SK-N-SH (cell line): Measurements from ENCODE around the gene GAS7.
A peak's percentile ranks its signal among the peaks of the same experiment; 100 is the strongest.

ENCODE experiments used
- CTCF ChIP-seq: fragments of 200-600 bp; sonication (generic); IDR thresholded peaks from 2 replicates; pipeline ENCODE4 v1.6.1; 2017; ENCODE audit warnings: antibody characterized with exemption, mild to moderate bottlenecking, moderate library complexity
- EP300 ChIP-seq, 2 experiments: IDR thresholded peaks; 2 replicates each; pipeline versions ENCODE4 v1.4.0 to v1.6.1; 2012; ENCODE audit warnings: borderline replicate concordance in 1 of 2, low read depth in 1 of 2, low read length in 1 of 2
- FOXM1 ChIP-seq: IDR thresholded peaks from 2 replicates; pipeline ENCODE4 v1.4.0; 2012; ENCODE audit warnings: low read depth, mild to moderate bottlenecking
- IRF3 ChIP-seq: fragments of 150-350 bp; IDR thresholded peaks from 2 replicates; pipeline ENCODE4 v1.6.1; 2016; ENCODE audit warnings: mild to moderate bottlenecking, low read depth, low read length
- POLR2AphosphoS5 ChIP-seq: IDR thresholded peaks from 2 replicates; pipeline ENCODE4 v1.6.1; 2012; ENCODE audit warnings: low read depth, low read length
- RAD21 ChIP-seq: IDR thresholded peaks from 2 replicates; pipeline ENCODE4 v1.6.1; 2012; ENCODE audit warnings: mild to moderate bottlenecking, low read length
- RCOR1 ChIP-seq: fragments of 150-350 bp; IDR thresholded peaks from 2 replicates; pipeline ENCODE4 v1.6.1; 2017; ENCODE audit warnings: antibody characterized with exemption, low read length
- TF ChIP-seq, protein P1 (sequence below): IDR thresholded peaks from 2 replicates; pipeline ENCODE4; 2012

DNA sequence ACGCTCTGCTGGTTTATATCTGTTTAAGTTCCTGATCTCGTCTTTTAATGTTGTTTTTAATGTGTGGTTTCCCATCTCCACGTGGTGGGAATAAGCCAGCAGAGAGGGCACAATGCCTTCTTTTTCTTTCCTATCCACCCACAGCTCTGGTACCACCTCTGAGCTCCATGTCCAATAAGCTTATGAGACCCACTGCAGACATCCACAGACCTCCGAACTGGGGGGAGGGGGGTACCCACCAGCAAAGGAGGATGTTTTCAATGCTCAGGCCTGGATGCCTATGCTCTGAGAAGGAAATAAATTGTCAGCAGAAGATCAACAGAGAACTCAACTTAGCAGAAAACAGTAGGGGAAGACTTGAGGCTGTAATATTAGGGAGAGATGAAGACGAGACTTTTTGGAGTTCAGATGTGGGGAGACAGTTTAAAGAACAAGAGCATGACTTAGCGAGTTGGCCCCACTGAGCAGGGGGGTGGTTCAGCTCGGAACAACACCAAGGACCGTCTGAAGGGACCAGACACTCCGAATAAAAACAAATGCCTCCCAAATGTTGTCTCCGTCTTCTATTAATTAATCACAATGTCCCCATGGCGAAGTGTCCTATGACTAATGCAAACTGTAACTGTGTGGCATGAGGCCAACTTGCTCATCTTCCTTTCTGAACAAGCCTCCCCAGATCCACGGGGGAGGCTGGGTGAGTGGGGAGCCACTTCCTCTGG lies 62.7 kb downstream of the GAS7 start:
- TF ChIP-seq IRF3 (no peak), EP300 (IDR thresholded peaks at IDR 0.05; ENCODE audit: borderline replicate concordance in 1 of 2, low read depth in 1 of 2, low read length in 1 of 2) (no peak), FOXM1 (no peak), CTCF (no peak), RCOR1 (no peak), RAD21 (no peak), POLR2AphosphoS5 (no peak)
- TF ChIP-seq, protein P1, sequence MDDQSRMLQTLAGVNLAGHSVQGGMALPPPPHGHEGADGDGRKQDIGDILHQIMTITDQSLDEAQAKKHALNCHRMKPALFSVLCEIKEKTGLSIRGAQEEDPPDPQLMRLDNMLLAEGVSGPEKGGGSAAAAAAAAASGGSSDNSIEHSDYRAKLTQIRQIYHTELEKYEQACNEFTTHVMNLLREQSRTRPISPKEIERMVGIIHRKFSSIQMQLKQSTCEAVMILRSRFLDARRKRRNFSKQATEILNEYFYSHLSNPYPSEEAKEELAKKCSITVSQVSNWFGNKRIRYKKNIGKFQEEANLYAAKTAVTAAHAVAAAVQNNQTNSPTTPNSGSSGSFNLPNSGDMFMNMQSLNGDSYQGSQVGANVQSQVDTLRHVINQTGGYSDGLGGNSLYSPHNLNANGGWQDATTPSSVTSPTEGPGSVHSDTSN: 0 out of 2 replicates have a peak, but pooled peaks have one; percentile 16
